ENCODE results near the gene NOX4.

Gene NOX4

GRCh38 chr11:89495951-89496350, 4.8 kb upstream of the NOX4 start:
- TF ChIP-seq, protein P1, sequence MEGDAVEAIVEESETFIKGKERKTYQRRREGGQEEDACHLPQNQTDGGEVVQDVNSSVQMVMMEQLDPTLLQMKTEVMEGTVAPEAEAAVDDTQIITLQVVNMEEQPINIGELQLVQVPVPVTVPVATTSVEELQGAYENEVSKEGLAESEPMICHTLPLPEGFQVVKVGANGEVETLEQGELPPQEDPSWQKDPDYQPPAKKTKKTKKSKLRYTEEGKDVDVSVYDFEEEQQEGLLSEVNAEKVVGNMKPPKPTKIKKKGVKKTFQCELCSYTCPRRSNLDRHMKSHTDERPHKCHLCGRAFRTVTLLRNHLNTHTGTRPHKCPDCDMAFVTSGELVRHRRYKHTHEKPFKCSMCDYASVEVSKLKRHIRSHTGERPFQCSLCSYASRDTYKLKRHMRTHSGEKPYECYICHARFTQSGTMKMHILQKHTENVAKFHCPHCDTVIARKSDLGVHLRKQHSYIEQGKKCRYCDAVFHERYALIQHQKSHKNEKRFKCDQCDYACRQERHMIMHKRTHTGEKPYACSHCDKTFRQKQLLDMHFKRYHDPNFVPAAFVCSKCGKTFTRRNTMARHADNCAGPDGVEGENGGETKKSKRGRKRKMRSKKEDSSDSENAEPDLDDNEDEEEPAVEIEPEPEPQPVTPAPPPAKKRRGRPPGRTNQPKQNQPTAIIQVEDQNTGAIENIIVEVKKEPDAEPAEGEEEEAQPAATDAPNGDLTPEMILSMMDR (IDR thresholded peaks at IDR 0.05), result no peak

DNA sequence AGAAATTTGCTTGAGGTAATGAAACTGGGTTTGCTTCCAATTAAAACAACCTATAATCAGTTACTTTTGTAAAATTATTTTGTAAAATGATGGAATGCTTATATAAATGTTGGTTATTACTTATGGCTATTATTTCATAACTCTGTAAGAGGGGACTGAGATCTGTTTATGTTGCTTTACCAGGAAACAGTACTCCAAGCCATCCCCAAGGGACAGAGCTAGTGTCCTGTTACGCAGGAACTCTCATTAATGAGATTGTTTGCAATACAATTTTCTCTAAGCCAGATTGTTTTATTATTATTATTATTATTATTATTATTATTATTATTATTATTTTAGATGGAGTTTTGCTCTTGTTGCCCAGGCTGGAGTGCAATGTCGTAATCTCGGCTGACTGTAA, 2.3 kb upstream of the NOX4 start:
- TF ChIP-seq, protein P1 (IDR thresholded peaks at IDR 0.05), result no peak

DNA sequence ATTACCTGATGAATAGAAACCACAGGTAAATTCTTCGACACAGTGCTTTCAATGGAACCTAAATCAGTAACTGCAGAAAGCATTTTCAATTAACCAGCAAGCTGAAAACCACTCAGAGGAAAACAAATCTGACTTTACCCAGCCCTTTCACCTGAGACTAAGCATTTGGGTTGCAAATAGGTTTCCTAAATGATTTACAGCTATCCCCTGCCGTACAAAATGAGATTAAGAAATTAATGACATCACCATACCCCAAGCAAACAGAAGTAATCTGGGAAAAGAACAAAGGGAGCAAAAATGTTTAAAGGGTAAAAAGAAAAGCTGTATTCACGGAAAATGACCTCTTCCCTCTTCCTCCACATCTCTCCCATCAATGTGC, 584 bp downstream of the NOX4 start:
- TF ChIP-seq, protein P1 (IDR thresholded peaks at IDR 0.05), result no peak

- TF ChIP-seq, protein P1 (IDR thresholded peaks at IDR 0.05), result no peak
Observed at GRCh38 chr11:89489930-89490329, 1.2 kb downstream of the NOX4 start.

GRCh38 chr11:89487016-89487415, 4.2 kb downstream of the NOX4 start:
- TF ChIP-seq, protein P1 (IDR thresholded peaks at IDR 0.05), result no peak

DNA sequence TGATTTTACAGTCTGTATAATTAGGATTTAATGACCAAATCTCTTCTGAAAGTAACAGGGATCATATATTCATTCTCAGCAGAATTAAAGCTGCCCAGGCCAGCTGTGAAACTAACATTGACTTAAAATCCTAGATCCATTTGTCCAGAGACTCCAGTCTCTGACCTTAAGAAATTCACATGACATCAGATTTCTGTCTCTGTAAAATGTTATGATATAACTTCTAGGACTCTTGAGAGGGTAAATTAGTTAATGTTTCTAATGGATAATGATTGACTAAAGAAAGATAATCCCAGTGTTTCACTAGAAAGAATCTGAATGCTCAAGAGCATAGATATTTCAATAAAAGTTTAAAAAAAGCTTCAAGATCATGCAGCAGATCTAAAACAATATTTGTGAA, 6.3 kb downstream of the NOX4 start:
- TF ChIP-seq, protein P1 (IDR thresholded peaks at IDR 0.05), result no peak

- TF ChIP-seq, protein P1 (IDR thresholded peaks at IDR 0.05), result peak; percentile 63
Observed at GRCh38 chr11:89477175-89477574, 14.0 kb downstream of the NOX4 start.

- TF ChIP-seq, protein P1 (IDR thresholded peaks at IDR 0.05), result no peak
Observed at GRCh38 chr11:89463266-89463780, 27.9 kb downstream of the NOX4 start.
